Measurements from ENCODE around the gene CEP44. TPM values are rescaled to one million over a fixed set of nuclear protein-coding genes. Genes with fewer than 3 reads are reported as not detected.
"Not testable (repeated sequence)": the region's sequence is repeated elsewhere in the genome, so short reads cannot be mapped to it uniquely, and the experiment has no call there.

Gene CEP44
- polyA plus RNA-seq, 3 donors: 19.5 to 29.8 (median 24.1) TPM

- no peak for DNase-seq (ENCODE audit: extremely low read depth in 1 of 11, low read depth in 9 of 11, low spot score in 4 of 11)
These were observed 31.1 kb downstream of the CEP44 start for GRCh38 chr4:174314770-174315169.

- no peak for DNase-seq (ENCODE audit: extremely low read depth in 1 of 11, low read depth in 9 of 11, low spot score in 4 of 11)
These were observed 32.8 kb downstream of the CEP44 start for GRCh38 chr4:174316546-174316945.

- DNase-seq (ENCODE audit: extremely low read depth in 1 of 11, low read depth in 9 of 11, low spot score in 4 of 11): no peak
These were observed 33.2 kb downstream of the CEP44 start for GRCh38 chr4:174316954-174317353.

GRCh38 chr4:174317531-174317930, 33.8 kb downstream of the CEP44 start:
- no peak for DNase-seq (ENCODE audit: extremely low read depth in 1 of 11, low read depth in 9 of 11, low spot score in 4 of 11)

- peak in 6 of 11 donors; percentile 2 to 7 (median 6) for DNase-seq (ENCODE audit: extremely low read depth in 1 of 11, low read depth in 9 of 11, low spot score in 4 of 11)
These were observed 35.4 kb downstream of the CEP44 start for GRCh38 chr4:174318829-174319764.

- no peak for DNase-seq (ENCODE audit: extremely low read depth in 1 of 11, low read depth in 9 of 11, low spot score in 4 of 11)
These were observed 36.9 kb downstream of the CEP44 start for GRCh38 chr4:174320494-174321199.

- DNase-seq (ENCODE audit: extremely low read depth in 1 of 11, low read depth in 9 of 11, low spot score in 4 of 11): no peak
These were observed 40.5 kb downstream of the CEP44 start for GRCh38 chr4:174324236-174324635.

GRCh38 chr4:174324725-174325124, 41.0 kb downstream of the CEP44 start:
- no peak for DNase-seq (ENCODE audit: extremely low read depth in 1 of 11, low read depth in 9 of 11, low spot score in 4 of 11)

- DNase-seq (ENCODE audit: extremely low read depth in 1 of 11, low read depth in 9 of 11, low spot score in 4 of 11): no peak
These were observed 49.2 kb downstream of the CEP44 start for GRCh38 chr4:174332741-174333493.

- DNase-seq (ENCODE audit: extremely low read depth in 1 of 11, low read depth in 9 of 11, low spot score in 4 of 11): no peak
These were observed 50.9 kb downstream of the CEP44 start for GRCh38 chr4:174334628-174335027.

- DNase-seq (ENCODE audit: extremely low read depth in 1 of 11, low read depth in 9 of 11, low spot score in 4 of 11): no peak
These were observed 57.0 kb downstream of the CEP44 start for GRCh38 chr4:174340714-174341113.

GRCh38 chr4:174349156-174349555, 65.4 kb downstream of the CEP44 start:
- DNase-seq (ENCODE audit: extremely low read depth in 1 of 11, low read depth in 9 of 11, low spot score in 4 of 11): no peak

GRCh38 chr4:174352061-174352819, 68.5 kb downstream of the CEP44 start:
- no peak for DNase-seq (ENCODE audit: extremely low read depth in 1 of 11, low read depth in 9 of 11, low spot score in 4 of 11)

GRCh38 chr4:174357321-174357720, 73.6 kb downstream of the CEP44 start:
- DNase-seq (ENCODE audit: extremely low read depth in 1 of 11, low read depth in 9 of 11, low spot score in 4 of 11): no peak

- no peak for DNase-seq (ENCODE audit: extremely low read depth in 1 of 11, low read depth in 9 of 11, low spot score in 4 of 11)
These were observed 74.7 kb downstream of the CEP44 start for GRCh38 chr4:174358410-174358809.

GRCh38 chr4:174358829-174359228, 75.1 kb downstream of the CEP44 start:
- DNase-seq (ENCODE audit: extremely low read depth in 1 of 11, low read depth in 9 of 11, low spot score in 4 of 11): no peak

GRCh38 chr4:174362340-174362739, 78.6 kb downstream of the CEP44 start:
- DNase-seq (ENCODE audit: extremely low read depth in 1 of 11, low read depth in 9 of 11, low spot score in 4 of 11): no peak

GRCh38 chr4:174363782-174364181, 80.1 kb downstream of the CEP44 start:
- not testable (repeated sequence) for DNase-seq (ENCODE audit: extremely low read depth in 1 of 11, low read depth in 9 of 11, low spot score in 4 of 11)
